LNCaP clone FGC (cell line): ENCODE data around the gene SSBP2.

Experiments
- DNase-seq: peaks from one replicate; pipeline ENCODE4 v3.0.0-alpha.2; 2011; ENCODE audit warnings: low read depth
- H3K4me3 ChIP-seq: 2 replicates; pipeline ENCODE4 v1.5.1; 2011; ENCODE audit warnings: mild to moderate bottlenecking, low read depth, low read length, control low read depth
- TF ChIP-seq, protein P1 (sequence below): IDR thresholded peaks from 2 replicates; pipeline ENCODE4 v1.5.1; 2012; ENCODE audit warnings: mild to moderate bottlenecking; ENCODE audit not compliant: control insufficient read depth, insufficient read depth; ENCODE audit errors: extremely low read depth

The SSBP2 gene

GRCh38 chr5:81751009-81751835 is at the start of gene SSBP2:
TSS of gene SSBP2 (minus strand) at chr5:81751097. CDS start at chr5:81751042, 55 bp downstream.
- peak; percentile 96 for DNase-seq
- TF ChIP-seq, protein P1, sequence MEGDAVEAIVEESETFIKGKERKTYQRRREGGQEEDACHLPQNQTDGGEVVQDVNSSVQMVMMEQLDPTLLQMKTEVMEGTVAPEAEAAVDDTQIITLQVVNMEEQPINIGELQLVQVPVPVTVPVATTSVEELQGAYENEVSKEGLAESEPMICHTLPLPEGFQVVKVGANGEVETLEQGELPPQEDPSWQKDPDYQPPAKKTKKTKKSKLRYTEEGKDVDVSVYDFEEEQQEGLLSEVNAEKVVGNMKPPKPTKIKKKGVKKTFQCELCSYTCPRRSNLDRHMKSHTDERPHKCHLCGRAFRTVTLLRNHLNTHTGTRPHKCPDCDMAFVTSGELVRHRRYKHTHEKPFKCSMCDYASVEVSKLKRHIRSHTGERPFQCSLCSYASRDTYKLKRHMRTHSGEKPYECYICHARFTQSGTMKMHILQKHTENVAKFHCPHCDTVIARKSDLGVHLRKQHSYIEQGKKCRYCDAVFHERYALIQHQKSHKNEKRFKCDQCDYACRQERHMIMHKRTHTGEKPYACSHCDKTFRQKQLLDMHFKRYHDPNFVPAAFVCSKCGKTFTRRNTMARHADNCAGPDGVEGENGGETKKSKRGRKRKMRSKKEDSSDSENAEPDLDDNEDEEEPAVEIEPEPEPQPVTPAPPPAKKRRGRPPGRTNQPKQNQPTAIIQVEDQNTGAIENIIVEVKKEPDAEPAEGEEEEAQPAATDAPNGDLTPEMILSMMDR = no peak
- H3K4me3 ChIP-seq = peak within 1 kb of the TSS; percentile 67

DNA sequence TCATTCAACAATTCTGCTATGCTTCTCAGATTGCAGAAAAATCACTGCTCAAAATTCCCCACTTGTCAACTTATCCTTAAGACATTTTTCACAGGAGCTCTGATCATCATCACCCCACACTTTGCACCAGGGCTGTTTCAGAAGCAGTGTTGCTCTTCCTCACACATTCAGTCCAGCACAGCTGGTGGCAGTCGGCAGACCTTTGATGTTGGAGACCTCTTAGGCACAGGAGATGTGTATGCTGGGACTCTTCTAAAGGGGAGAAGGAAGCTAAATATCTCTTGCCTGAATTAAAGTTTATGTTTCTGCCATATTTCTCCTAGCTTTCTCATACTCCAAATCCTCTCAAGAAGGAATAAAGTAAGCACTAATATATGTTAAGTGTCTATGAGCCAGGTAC is 44.8 kb upstream of the SSBP2 start:
- no peak overlapping the region for H3K4me3 ChIP-seq
- TF ChIP-seq, protein P1 = no peak
- DNase-seq = no peak

DNA sequence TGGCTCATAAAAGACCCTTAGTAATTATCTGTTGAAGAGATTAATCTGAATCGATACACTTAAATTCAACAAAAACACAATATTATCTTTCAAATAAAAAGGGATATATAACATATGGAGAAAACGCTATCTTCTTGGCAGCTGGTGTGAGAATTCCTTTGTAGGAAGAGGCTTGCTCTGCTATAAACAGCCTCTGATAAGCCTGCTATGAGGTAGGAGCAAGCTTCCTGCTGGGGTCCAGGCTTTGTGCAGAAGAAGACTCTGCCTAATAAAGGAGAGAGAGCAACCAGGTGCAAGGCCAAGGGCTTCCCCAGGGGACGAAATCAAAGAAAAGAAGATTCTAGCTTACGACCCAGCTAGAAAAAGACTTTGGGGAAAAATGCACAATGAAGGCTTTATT is 43.3 kb upstream of the SSBP2 start:
- DNase-seq = no peak
- TF ChIP-seq, protein P1 = no peak
- no peak overlapping the region for H3K4me3 ChIP-seq

DNA sequence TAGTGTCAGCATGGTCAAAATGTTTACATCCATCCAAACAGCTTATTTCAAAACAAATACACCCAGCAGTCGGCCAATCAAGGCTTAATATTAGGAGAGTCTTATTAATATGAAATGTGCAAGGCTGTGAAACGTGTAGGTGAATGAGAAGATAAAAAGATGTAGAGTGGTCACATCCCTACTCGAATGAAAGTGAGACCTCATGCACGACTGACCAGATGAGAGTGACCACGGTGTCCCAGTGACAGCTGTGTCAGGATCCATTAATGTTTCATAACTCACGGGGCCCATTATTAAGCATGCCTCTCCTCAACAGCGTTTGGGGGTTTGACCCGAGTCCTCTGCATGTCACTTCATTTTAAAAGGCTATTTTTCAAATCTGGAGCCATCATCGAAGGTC is 39.4 kb upstream of the SSBP2 start:
- no peak overlapping the region for H3K4me3 ChIP-seq
- TF ChIP-seq, protein P1 = no peak
- DNase-seq = no peak

DNA sequence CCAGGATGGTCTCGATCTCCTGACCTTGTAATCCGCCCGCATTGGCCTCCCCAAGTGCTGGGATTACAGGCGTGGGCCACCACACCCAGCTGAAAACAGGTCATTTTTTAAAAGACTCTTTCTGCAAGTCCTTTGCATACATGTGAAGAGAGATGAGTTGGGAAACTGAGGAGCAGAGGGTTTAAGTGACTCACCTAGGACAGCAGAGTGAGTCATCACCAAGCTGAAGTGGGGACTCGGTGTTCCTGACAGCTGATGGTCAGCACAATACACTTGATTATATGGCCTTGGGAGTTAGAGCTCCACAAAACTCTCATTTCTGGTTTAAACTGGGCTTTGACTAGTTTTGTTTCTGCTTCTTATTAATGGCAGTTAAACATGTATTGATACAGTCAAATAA is 38.1 kb upstream of the SSBP2 start:
- TF ChIP-seq, protein P1 = no peak
- no peak overlapping the region for H3K4me3 ChIP-seq
- no peak for DNase-seq

GRCh38 chr5:81788329-81788728 is 37.4 kb upstream of the SSBP2 start:
- no peak for DNase-seq
- TF ChIP-seq, protein P1 = no peak
- H3K4me3 ChIP-seq = no peak overlapping the region
